HepG2 (cell line): ENCODE data around the gene ADCY7. TPM values are rescaled to one million over a fixed set of nuclear protein-coding genes. Genes with fewer than 3 reads are reported as not detected.

Source experiments
- ATAC-seq: fragments of 200-7000 bp; cut with Tn5 transposase; 3 replicates; pipeline ENCODE4 v1.9.1; 2020; ENCODE audit warnings: mild to moderate bottlenecking, moderate library complexity
- BruUV-seq: library from RNA; stranded (reverse); fragments of 400-500 nt; replicated peaks from 2 replicates; lab custom pipeline; 2021; lab: Mats Ljungman, UMichigan
- CTCF ChIA-PET: fragments of 300-600 bp; formaldehyde crosslinking; extraction: SDS; loops from one replicate; lab custom pipeline; 2021; ENCODE audit warnings: low total read pairs, inconsistent platforms, low intra/inter-chr PET ratio; lab: Yijun Ruan, JAX
- POLR2A ChIA-PET: fragments of 350-600 bp; sonication (Branson Sonifier 250); formaldehyde crosslinking; loops from one replicate; lab custom pipeline; 2020; ENCODE audit warnings: antibody characterized with exemption, inconsistent platforms; lab: Yijun Ruan, JAX
- DNase-seq: peaks from one replicate; pipeline ENCODE4 v3.0.0-alpha.2; 2015; ENCODE audit warnings: low spot score
- FAIRE-seq: peaks from 3 replicates; lab custom pipeline; 2011; peaks lifted over from hg19 to GRCh38; lab: Jason Lieb, UNC
- H2AFZ ChIP-seq: one replicate; pipeline ENCODE4 v1.6.1; 2011; ENCODE audit warnings: low read length, inconsistent platforms
- H3K27ac ChIP-seq: fragments of 300-600 bp; 3 replicates; pipeline ENCODE4 v1.8.0; 2011; ENCODE audit warnings: mixed run types, mild to moderate bottlenecking, mixed read lengths, low read length, inconsistent platforms; ENCODE audit not compliant: insufficient read depth; ENCODE audit errors: extremely low read length
- H3K27me3 ChIP-seq, 2 experiments: fragments of 200-600 bp in 1 of 2; 2 replicates in 1 of 2; 3 replicates in 1 of 2; pipeline versions ENCODE4 v1.6.0 to v1.8.0; 2011; ENCODE audit warnings: low read length in 2 of 2, mild to moderate bottlenecking in 2 of 2, moderate library complexity in 2 of 2, inconsistent platforms in 1 of 2; ENCODE audit not compliant: insufficient read depth in 2 of 2, control insufficient read depth in 1 of 2
- H3K36me3 ChIP-seq, 2 experiments: fragments of 200-600 bp in 1 of 2; replicated peaks in 1 of 2; 2 replicates in 1 of 2; 3 replicates in 1 of 2; pipeline versions ENCODE4 v1.5.1 to v1.8.0; 2011; ENCODE audit warnings: low read length in 2 of 2, inconsistent platforms in 1 of 2; ENCODE audit not compliant: insufficient read depth in 2 of 2, control insufficient read depth in 1 of 2
- H3K4me1 ChIP-seq: 2 replicates; pipeline ENCODE4 v1.5.1; 2012; ENCODE audit warnings: low read length, inconsistent platforms; ENCODE audit not compliant: insufficient read depth
- H3K4me2 ChIP-seq: 2 replicates; pipeline ENCODE4 v1.6.0; 2011; ENCODE audit warnings: low read depth, low read length, inconsistent platforms
- H3K4me3 ChIP-seq, 3 experiments: fragments of 200-600 bp in 1 of 3; sonication (generic), shearing (Covaris generic) in 1 of 3; replicated peaks in 1 of 3; 2 replicates each; pipeline ENCODE4 v1.5.1; 2011 to 2016; ENCODE audit warnings: low read length in 3 of 3, inconsistent platforms in 2 of 3, low read depth in 2 of 3, mild to moderate bottlenecking in 2 of 3, control low read depth in 1 of 3, mixed read lengths in 1 of 3; ENCODE audit not compliant: insufficient read depth in 1 of 3
- H3K79me2 ChIP-seq: one replicate; pipeline ENCODE4 v1.6.1; 2011; ENCODE audit warnings: low read length, inconsistent platforms; ENCODE audit not compliant: insufficient read depth
- H3K9ac ChIP-seq: 2 replicates; pipeline ENCODE4 v1.6.0; 2011; ENCODE audit warnings: mild to moderate bottlenecking, low read depth, low read length, inconsistent platforms; ENCODE audit not compliant: insufficient read depth
- H3K9me3 ChIP-seq: 2 replicates; pipeline ENCODE4 v1.5.1; 2012; ENCODE audit warnings: mild to moderate bottlenecking, low read length
- H4K20me1 ChIP-seq: 2 replicates; pipeline ENCODE4 v1.6.0; 2011; ENCODE audit warnings: inconsistent platforms, mild to moderate bottlenecking, low read length, moderate library complexity; ENCODE audit not compliant: insufficient read depth
- AGO2 ChIP-seq: fragments of 200-400 bp; formaldehyde crosslinking; optimal IDR thresholded peaks from 2 replicates; pipeline ENCODE3; 2017; ENCODE audit warnings: mild to moderate bottlenecking, low read depth, low read length, moderate library complexity
- ATF7 ChIP-seq, 2 experiments: fragments of 450-650 bp in 1 of 2; sonication (generic) in 1 of 2; formaldehyde crosslinking in 1 of 2; IDR thresholded peaks; 2 replicates each; pipeline versions ENCODE4 v1.4.0 to v1.6.1; 2016 to 2020; ENCODE audit warnings: antibody characterized with exemption in 1 of 2, mild to moderate bottlenecking in 1 of 2, missing genetic modification reagents in 1 of 2
- HOXA5 ChIP-seq: sonication (generic); formaldehyde crosslinking; IDR thresholded peaks from 2 replicates; pipeline ENCODE4 v1.4.0; 2020; ENCODE audit warnings: missing genetic modification reagents
- NFKBIZ ChIP-seq: IDR thresholded peaks from 2 replicates; pipeline ENCODE4 v1.6.1; 2018; ENCODE audit warnings: missing genetic modification reagents, missing compliant biosample characterization
- RFX5 ChIP-seq: IDR thresholded peaks from 2 replicates; pipeline ENCODE4 v1.6.1; 2011; ENCODE audit warnings: low read depth, low read length, improper control_type of control experiment
- ZNF160 ChIP-seq: sonication (generic); formaldehyde crosslinking; IDR thresholded peaks from 2 replicates; pipeline ENCODE4 v1.8.0; 2022; ENCODE audit warnings: mild to moderate bottlenecking, inconsistent platforms, missing genetic modification reagents
- ZNF839 ChIP-seq: sonication (generic); formaldehyde crosslinking; IDR thresholded peaks from 2 replicates; pipeline ENCODE4 v1.4.0; 2020; ENCODE audit warnings: missing genetic modification reagents, mild to moderate bottlenecking, borderline replicate concordance
- WGBS: methylation state at CpG from one replicate; pipeline ENCODE4 v1.1.6; 2017; ENCODE audit warnings: low lambda C conversion rate; 5-methylcytosine and 5-hydroxymethylcytosine counted together
- in situ Hi-C: cut with HindIII; loops from 2 replicates; pipeline ENCODE4 v1.10.0; 2017; ENCODE audit warnings: low pct_unique_long_range_greater_than_20kb; ENCODE audit not compliant: extremely low pct_ligation_motif_present
- intact Hi-C: fragments of 100-400 bp; cut with micrococcal nuclease; formaldehyde crosslinking; loops from one replicate; pipeline ENCODE4 v1.10.0; 2022; ENCODE audit not compliant: unreplicated experiment
- polyA plus RNA-seq, 8 experiments: library from polyadenylated mRNA; depleted of rRNA in 3 of 8; stranded (reverse) in 7 of 8; unstranded in 1 of 8; fragments of >200 nt; fragmentation: Illumina TruSeq in 4 of 8; extraction: Trizol in 4 of 8; gene quantifications; 2 replicates each; pipeline versions ENCODE4 v1.2.1 to v1.2.3, GENCODE V29; 2011 to 2016; ENCODE audit warnings: low read depth in 4 of 8, missing spikeins in 1 of 8, mixed read lengths in 1 of 8; ENCODE audit not compliant: insufficient read depth in 1 of 8
- total RNA-seq, 5 experiments: library from RNA; depleted of rRNA; stranded (reverse); fragments of >200 nt; fragmentation: Illumina TruSeq; extraction: Trizol; gene quantifications; 2 replicates each; pipeline ENCODE4 v1.2.3, GENCODE V29; 2016; ENCODE audit warnings: low read depth in 1 of 5
- TF ChIP-seq, protein P1 (sequence below): sonication (generic); formaldehyde crosslinking; IDR thresholded peaks from 2 replicates; pipeline ENCODE4 v1.4.0; 2020; ENCODE audit warnings: mild to moderate bottlenecking, missing genetic modification reagents
- TF ChIP-seq, protein P2 (sequence below): sonication (generic); formaldehyde crosslinking; IDR thresholded peaks from 2 replicates; pipeline ENCODE4 v1.4.0; 2020; ENCODE audit warnings: missing genetic modification reagents, borderline replicate concordance

The ADCY7 gene
- total and polyA plus RNA-seq, 2 of the 13 experiments (the other 11 are each of a cell fraction or from before 2014, with no cell fraction given): 2.2 to 4.3 TPM

GRCh38 chr16:50320310-50320709 lies 54.0 kb downstream of the ADCY7 start:
- BruUV-seq: no TSS peak
- no peak for FAIRE-seq
- Histone ChIP-seq H3K9me3 (no peaks in the 10 kb centered on the region), H3K4me2 (no peak overlapping the region), H3K27ac (no peak overlapping the region), H3K4me1 (peaks cover 7% of the 10 kb centered on the region), H3K27me3 (no peaks in the 10 kb centered on the region), H3K79me2 (no peaks in the 10 kb centered on the region), H2AFZ (no peak overlapping the region), H3K9ac (no peak overlapping the region), H4K20me1 (no peaks in the 10 kb centered on the region), H3K4me3 (no peak overlapping the region), H3K36me3 (peaks cover 40 to 84% of the 10 kb centered on the region in 2 experiments)
- intact Hi-C loops: no loop called here
- no peak for DNase-seq
- no peak for ATAC-seq
- WGBS: 97% methylated on average over 5 of the region's 5 CpGs
- TF ChIP-seq, protein P1, sequence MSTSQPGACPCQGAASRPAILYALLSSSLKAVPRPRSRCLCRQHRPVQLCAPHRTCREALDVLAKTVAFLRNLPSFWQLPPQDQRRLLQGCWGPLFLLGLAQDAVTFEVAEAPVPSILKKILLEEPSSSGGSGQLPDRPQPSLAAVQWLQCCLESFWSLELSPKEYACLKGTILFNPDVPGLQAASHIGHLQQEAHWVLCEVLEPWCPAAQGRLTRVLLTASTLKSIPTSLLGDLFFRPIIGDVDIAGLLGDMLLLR (CRISPR knock-in tag): no peak
- no peak for TF ChIP-seq ZNF839
- TF ChIP-seq AGO2: no peak
- TF ChIP-seq HOXA5 (CRISPR knock-in tag): no peak
- TF ChIP-seq ZNF160 (CRISPR knock-in tag): no peak
- TF ChIP-seq RFX5: no peak
- no peak for TF ChIP-seq NFKBIZ (CRISPR knock-in tag)
- POLR2A ChIA-PET: no interaction called here
- CTCF ChIA-PET: no interaction called here
- in situ Hi-C loops: loop anchor here (5.0 kb wide), 2 partner anchors 37 to 48 kb away; no protein-coding TSS in a partner anchor

DNA sequence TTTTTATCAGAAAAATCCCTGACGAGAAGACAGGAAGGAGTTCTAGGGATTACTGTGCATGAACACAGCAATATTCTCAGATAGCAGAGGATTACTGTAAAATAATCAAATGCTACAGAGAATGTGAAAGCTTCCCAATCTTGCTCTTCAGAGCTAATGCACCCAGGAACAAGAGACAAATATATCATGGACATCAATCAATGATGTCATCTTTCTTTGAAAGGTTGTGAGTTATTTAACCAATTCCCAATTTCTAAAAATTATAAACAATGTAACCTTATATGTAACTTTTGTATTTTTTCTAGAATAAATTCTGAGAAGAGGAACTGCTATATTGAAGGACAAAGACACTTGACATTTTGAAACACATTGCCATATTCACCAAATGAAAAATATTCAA lies 56.0 kb downstream of the ADCY7 start:
- TF ChIP-seq, protein P2, sequence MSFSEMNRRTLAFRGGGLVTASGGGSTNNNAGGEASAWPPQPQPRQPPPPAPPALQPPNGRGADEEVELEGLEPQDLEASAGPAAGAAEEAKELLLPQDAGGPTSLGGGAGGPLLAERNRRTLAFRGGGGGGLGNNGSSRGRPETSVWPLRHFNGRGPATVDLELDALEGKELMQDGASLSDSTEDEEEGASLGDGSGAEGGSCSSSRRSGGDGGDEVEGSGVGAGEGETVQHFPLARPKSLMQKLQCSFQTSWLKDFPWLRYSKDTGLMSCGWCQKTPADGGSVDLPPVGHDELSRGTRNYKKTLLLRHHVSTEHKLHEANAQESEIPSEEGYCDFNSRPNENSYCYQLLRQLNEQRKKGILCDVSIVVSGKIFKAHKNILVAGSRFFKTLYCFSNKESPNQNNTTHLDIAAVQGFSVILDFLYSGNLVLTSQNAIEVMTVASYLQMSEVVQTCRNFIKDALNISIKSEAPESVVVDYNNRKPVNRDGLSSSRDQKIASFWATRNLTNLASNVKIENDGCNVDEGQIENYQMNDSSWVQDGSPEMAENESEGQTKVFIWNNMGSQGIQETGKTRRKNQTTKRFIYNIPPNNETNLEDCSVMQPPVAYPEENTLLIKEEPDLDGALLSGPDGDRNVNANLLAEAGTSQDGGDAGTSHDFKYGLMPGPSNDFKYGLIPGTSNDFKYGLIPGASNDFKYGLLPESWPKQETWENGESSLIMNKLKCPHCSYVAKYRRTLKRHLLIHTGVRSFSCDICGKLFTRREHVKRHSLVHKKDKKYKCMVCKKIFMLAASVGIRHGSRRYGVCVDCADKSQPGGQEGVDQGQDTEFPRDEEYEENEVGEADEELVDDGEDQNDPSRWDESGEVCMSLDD: no peak
- TF ChIP-seq ATF7 (IDR thresholded peaks at IDR 0.05) (peak; percentile 94), ATF7 (CRISPR knock-in tag; IDR thresholded peaks at IDR 0.05) (no peak)
- TF ChIP-seq, all 625 proteins: peak for 1
- Histone ChIP-seq H2AFZ (no peak overlapping the region), H4K20me1 (no peaks in the 10 kb centered on the region), H3K79me2 (no peaks in the 10 kb centered on the region), H3K9me3 (no peaks in the 10 kb centered on the region), H3K9ac (no peak overlapping the region), H3K27ac (no peak overlapping the region), H3K4me1 (peaks cover 6% of the 10 kb centered on the region), H3K4me3 (no peak overlapping the region), H3K4me2 (no peak overlapping the region), H3K36me3 (peaks cover 31 to 82% of the 10 kb centered on the region in 2 experiments), H3K27me3 (no peaks in the 10 kb centered on the region)
- ATAC-seq (no peak), FAIRE-seq (no peak), DNase-seq (no peak)
- intact Hi-C loops: no loop called here
- no TSS peak for BruUV-seq
- 98% methylated on average over 1 of the region's 1 CpG for WGBS
- CTCF ChIA-PET: no interaction called here
- in situ Hi-C loops: loop anchor here (5.0 kb wide), 2 partner anchors 35 to 50 kb away; no protein-coding TSS in a partner anchor
- POLR2A ChIA-PET: no interaction called here
